ENCODE data around the gene ZNRF2.
"Not testable (repeated sequence)": the region's sequence is repeated elsewhere in the genome, so short reads cannot be mapped to it uniquely, and the experiment has no call there.

Gene ZNRF2

GRCh38 chr7:30264052-30264451, 20.3 kb upstream of the ZNRF2 start:
- Histone ChIP-seq H3K4me3 (ENCODE audit: low read length) (no peak overlapping the region), H3K4me1 (ENCODE audit: control insufficient read depth, low read depth, low read length) (peaks cover 3% of the 10 kb centered on the region), H3K27ac (ENCODE audit: low read length) (no peak overlapping the region), H3K27me3 (ENCODE audit: control insufficient read depth, insufficient read depth, low read length) (no peaks in the 10 kb centered on the region), H3K36me3 (ENCODE audit: control insufficient read depth, low read depth, low read length) (no peaks in the 10 kb centered on the region), H3K9ac (ENCODE audit: low read length) (no peak overlapping the region), H3K9me3 (ENCODE audit: control insufficient read depth, low read depth, low read length) (no peaks in the 10 kb centered on the region)

- not testable (repeated sequence) for H3K9me3 ChIP-seq (ENCODE audit: control insufficient read depth, low read depth, low read length); H3K36me3 ChIP-seq (ENCODE audit: control insufficient read depth, low read depth, low read length); H3K27ac ChIP-seq (ENCODE audit: low read length); H3K27me3 ChIP-seq (ENCODE audit: control insufficient read depth, insufficient read depth, low read length); H3K4me1 ChIP-seq (ENCODE audit: control insufficient read depth, low read depth, low read length); H3K9ac ChIP-seq (ENCODE audit: low read length); H3K4me3 ChIP-seq (ENCODE audit: low read length)
Observed at GRCh38 chr7:30265189-30265588, 19.2 kb upstream of the ZNRF2 start.

- no peaks in the 10 kb centered on the region for H3K27me3 ChIP-seq (ENCODE audit: control insufficient read depth, insufficient read depth, low read length)
- peaks cover 3% of the 10 kb centered on the region for H3K4me1 ChIP-seq (ENCODE audit: control insufficient read depth, low read depth, low read length)
- no peak overlapping the region for H3K4me3 ChIP-seq (ENCODE audit: low read length)
- H3K9ac ChIP-seq (ENCODE audit: low read length) = no peak overlapping the region
- no peaks in the 10 kb centered on the region for H3K36me3 ChIP-seq (ENCODE audit: control insufficient read depth, low read depth, low read length)
- no peaks in the 10 kb centered on the region for H3K9me3 ChIP-seq (ENCODE audit: control insufficient read depth, low read depth, low read length)
- no peak overlapping the region for H3K27ac ChIP-seq (ENCODE audit: low read length)
Observed at GRCh38 chr7:30266686-30267085, 17.7 kb upstream of the ZNRF2 start.

GRCh38 chr7:30268586-30268985, 15.8 kb upstream of the ZNRF2 start:
- Histone ChIP-seq H3K27me3 (ENCODE audit: control insufficient read depth, insufficient read depth, low read length) (no peaks in the 10 kb centered on the region), H3K4me1 (ENCODE audit: control insufficient read depth, low read depth, low read length) (no peaks in the 10 kb centered on the region), H3K27ac (ENCODE audit: low read length) (no peak overlapping the region), H3K9me3 (ENCODE audit: control insufficient read depth, low read depth, low read length) (no peaks in the 10 kb centered on the region), H3K4me3 (ENCODE audit: low read length) (no peak overlapping the region), H3K36me3 (ENCODE audit: control insufficient read depth, low read depth, low read length) (no peaks in the 10 kb centered on the region), H3K9ac (ENCODE audit: low read length) (no peak overlapping the region)

- H3K4me3 ChIP-seq (ENCODE audit: low read length) = no peak overlapping the region
- no peaks in the 10 kb centered on the region for H3K36me3 ChIP-seq (ENCODE audit: control insufficient read depth, low read depth, low read length)
- H3K9ac ChIP-seq (ENCODE audit: low read length) = no peak overlapping the region
- H3K9me3 ChIP-seq (ENCODE audit: control insufficient read depth, low read depth, low read length) = no peaks in the 10 kb centered on the region
- no peaks in the 10 kb centered on the region for H3K4me1 ChIP-seq (ENCODE audit: control insufficient read depth, low read depth, low read length)
- H3K27ac ChIP-seq (ENCODE audit: low read length) = no peak overlapping the region
- H3K27me3 ChIP-seq (ENCODE audit: control insufficient read depth, insufficient read depth, low read length) = no peaks in the 10 kb centered on the region
Observed at GRCh38 chr7:30269490-30269889, 14.9 kb upstream of the ZNRF2 start.

GRCh38 chr7:30270921-30271320, 13.5 kb upstream of the ZNRF2 start:
- Histone ChIP-seq H3K27ac (ENCODE audit: low read length) (no peak overlapping the region), H3K36me3 (ENCODE audit: control insufficient read depth, low read depth, low read length) (no peaks in the 10 kb centered on the region), H3K9ac (ENCODE audit: low read length) (no peak overlapping the region), H3K4me1 (ENCODE audit: control insufficient read depth, low read depth, low read length) (no peaks in the 10 kb centered on the region), H3K27me3 (ENCODE audit: control insufficient read depth, insufficient read depth, low read length) (no peaks in the 10 kb centered on the region), H3K9me3 (ENCODE audit: control insufficient read depth, low read depth, low read length) (no peaks in the 10 kb centered on the region), H3K4me3 (ENCODE audit: low read length) (no peak overlapping the region)

- Histone ChIP-seq H3K9ac (ENCODE audit: low read length) (no peak overlapping the region), H3K9me3 (ENCODE audit: control insufficient read depth, low read depth, low read length) (no peaks in the 10 kb centered on the region), H3K4me1 (ENCODE audit: control insufficient read depth, low read depth, low read length) (no peaks in the 10 kb centered on the region), H3K4me3 (ENCODE audit: low read length) (no peak overlapping the region), H3K27me3 (ENCODE audit: control insufficient read depth, insufficient read depth, low read length) (no peaks in the 10 kb centered on the region), H3K36me3 (ENCODE audit: control insufficient read depth, low read depth, low read length) (no peaks in the 10 kb centered on the region), H3K27ac (ENCODE audit: low read length) (no peak overlapping the region)
Observed at GRCh38 chr7:30272126-30272525, 12.3 kb upstream of the ZNRF2 start.

- no peak overlapping the region for H3K4me3 ChIP-seq (ENCODE audit: low read length)
- no peaks in the 10 kb centered on the region for H3K9me3 ChIP-seq (ENCODE audit: control insufficient read depth, low read depth, low read length)
- no peaks in the 10 kb centered on the region for H3K27me3 ChIP-seq (ENCODE audit: control insufficient read depth, insufficient read depth, low read length)
- H3K27ac ChIP-seq (ENCODE audit: low read length) = no peak overlapping the region
- no peak overlapping the region for H3K9ac ChIP-seq (ENCODE audit: low read length)
- no peaks in the 10 kb centered on the region for H3K4me1 ChIP-seq (ENCODE audit: control insufficient read depth, low read depth, low read length)
- H3K36me3 ChIP-seq (ENCODE audit: control insufficient read depth, low read depth, low read length) = no peaks in the 10 kb centered on the region
Observed at GRCh38 chr7:30273552-30273951, 10.8 kb upstream of the ZNRF2 start.

- no peak overlapping the region for H3K4me3 ChIP-seq (ENCODE audit: low read length)
- no peaks in the 10 kb centered on the region for H3K4me1 ChIP-seq (ENCODE audit: control insufficient read depth, low read depth, low read length)
- H3K36me3 ChIP-seq (ENCODE audit: control insufficient read depth, low read depth, low read length) = no peaks in the 10 kb centered on the region
- H3K27me3 ChIP-seq (ENCODE audit: control insufficient read depth, insufficient read depth, low read length) = no peaks in the 10 kb centered on the region
- no peak overlapping the region for H3K27ac ChIP-seq (ENCODE audit: low read length)
- no peaks in the 10 kb centered on the region for H3K9me3 ChIP-seq (ENCODE audit: control insufficient read depth, low read depth, low read length)
- H3K9ac ChIP-seq (ENCODE audit: low read length) = no peak overlapping the region
Observed at GRCh38 chr7:30274641-30275040, 9.8 kb upstream of the ZNRF2 start.

- H3K9ac ChIP-seq (ENCODE audit: low read length) = no peak overlapping the region
- H3K4me3 ChIP-seq (ENCODE audit: low read length) = no peak overlapping the region
- no peak overlapping the region for H3K27ac ChIP-seq (ENCODE audit: low read length)
Observed at GRCh38 chr7:30276203-30276900, 8.0 kb upstream of the ZNRF2 start.

GRCh38 chr7:30278376-30278775, 6.0 kb upstream of the ZNRF2 start:
- Histone ChIP-seq H3K27me3 (ENCODE audit: control insufficient read depth, insufficient read depth, low read length) (no peaks in the 10 kb centered on the region), H3K9ac (ENCODE audit: low read length) (no peak overlapping the region), H3K4me1 (ENCODE audit: control insufficient read depth, low read depth, low read length) (peaks cover 6% of the 10 kb centered on the region), H3K9me3 (ENCODE audit: control insufficient read depth, low read depth, low read length) (no peaks in the 10 kb centered on the region), H3K36me3 (ENCODE audit: control insufficient read depth, low read depth, low read length) (no peaks in the 10 kb centered on the region), H3K27ac (ENCODE audit: low read length) (no peak overlapping the region), H3K4me3 (ENCODE audit: low read length) (no peak overlapping the region)

More at GRCh38 chr7:30276203-30276900, 8.0 kb upstream of the ZNRF2 start:
- Histone ChIP-seq H3K27me3 (ENCODE audit: control insufficient read depth, insufficient read depth, low read length) (no peaks in the 10 kb centered on the region), H3K36me3 (ENCODE audit: control insufficient read depth, low read depth, low read length) (no peaks in the 10 kb centered on the region), H3K4me1 (ENCODE audit: control insufficient read depth, low read depth, low read length) (peaks cover under 1% of the 10 kb centered on the region), H3K9me3 (ENCODE audit: control insufficient read depth, low read depth, low read length) (no peaks in the 10 kb centered on the region)

GRCh38 chr7:30278849-30279652, 5.3 kb upstream of the ZNRF2 start:
- Histone ChIP-seq H3K9me3 (ENCODE audit: control insufficient read depth, low read depth, low read length) (no peaks in the 10 kb centered on the region), H3K4me1 (ENCODE audit: control insufficient read depth, low read depth, low read length) (peaks cover 6% of the 10 kb centered on the region), H3K27me3 (ENCODE audit: control insufficient read depth, insufficient read depth, low read length) (no peaks in the 10 kb centered on the region), H3K36me3 (ENCODE audit: control insufficient read depth, low read depth, low read length) (no peaks in the 10 kb centered on the region), H3K27ac (ENCODE audit: low read length) (no peak overlapping the region), H3K9ac (ENCODE audit: low read length) (no peak overlapping the region), H3K4me3 (ENCODE audit: low read length) (no peak overlapping the region)

All from iPS-18a (cell line).